Thyroid gland (tissue), 4 donors: ENCODE measurements around the gene TTLL8. TPM values are rescaled to one million over a fixed set of nuclear protein-coding genes. Genes with fewer than 3 reads are reported as not detected.

Source experiments
- DNase-seq, 2 donors: peaks; one replicate each; pipeline ENCODE4 v3.0.0-alpha.2; 2019
- H3K27ac ChIP-seq, 3 donors: fragments of 200-600 bp; sonication (generic); 1 replicate in 2 of 3; 2 replicates in 1 of 3; pipeline ENCODE4 v1.5.1; 2016 to 2019; ENCODE audit warnings: mild to moderate bottlenecking in 1 of 3, moderate library complexity in 1 of 3
- H3K27me3 ChIP-seq: fragments of 200-600 bp; sonication (generic); one replicate; pipeline ENCODE4 v1.5.1; 2019
- H3K36me3 ChIP-seq, 2 donors: fragments of 200-600 bp; sonication (generic); one replicate each; pipeline ENCODE4 v1.5.1; 2016 to 2019
- H3K4me1 ChIP-seq, 2 donors: fragments of 200-600 bp; sonication (generic); one replicate each; pipeline ENCODE4 v1.5.1; 2017 to 2019
- H3K4me3 ChIP-seq, 3 donors: fragments of 200-600 bp; sonication (generic); replicated peaks in 1 of 3; 1 replicate in 2 of 3; 2 replicates in 1 of 3; pipeline ENCODE4 v1.5.1; 2016; ENCODE audit warnings: mild to moderate bottlenecking in 1 of 3
- H3K9me3 ChIP-seq: fragments of 200-600 bp; sonication (generic); one replicate; pipeline ENCODE4 v1.5.1; 2017
- POLR2A ChIP-seq, 2 donors: fragments of 450-650 bp; IDR thresholded peaks; one replicate each; pipeline ENCODE4 v1.6.1; 2017; ENCODE audit warnings: antibody characterized with exemption in 2 of 2, mild to moderate bottlenecking in 2 of 2, moderate library complexity in 1 of 2
- WGBS, 2 donors: methylation state at CpG; one replicate each; pipeline ENCODE4 v1.1.5; 2017; 5-methylcytosine and 5-hydroxymethylcytosine counted together
- intact Hi-C: fragments of 100-400 bp; cut with DNase I; formaldehyde crosslinking; loops from one replicate; pipeline ENCODE4 v1.15.1; 2023
- total RNA-seq, 4 donors: library from RNA; depleted of rRNA; stranded (reverse); fragments of >200 nt; gene quantifications; one replicate each; pipeline ENCODE4 v1.2.3, GENCODE V29; 2016
- TF ChIP-seq, protein P1 (sequence below), 6 experiments: fragments of 200-600 bp in 3 of 6; fragments of 450-650 bp in 3 of 6; sonication (generic) in 3 of 6; IDR thresholded peaks; one replicate each; pipeline ENCODE4 v1.5.1; 2016 to 2019; ENCODE audit warnings: antibody characterized with exemption in 6 of 6, mild to moderate bottlenecking in 2 of 6, inconsistent platforms in 1 of 6, moderate library complexity in 1 of 6

Gene TTLL8
- total RNA-seq, 4 donors from 2014 or later: not detected

- Histone ChIP-seq H3K27me3 (peaks cover 2% of the 10 kb centered on the region), H3K4me3 (no peak overlapping the region), H3K36me3 (no peaks in the 10 kb centered on the region), H3K9me3 (no peaks in the 10 kb centered on the region), H3K27ac (no peak overlapping the region), H3K4me1 (peaks cover 0 to under 1% of the 10 kb centered on the region in 2 donors)
- intact Hi-C loops: no loop called here
- DNase-seq: no peak
- 73 to 75% methylated on average over 4 of the region's 4 CpGs for whole genome bisulfite sequencing, 2 donors
- no peak for TF ChIP-seq POLR2A (IDR thresholded peaks at IDR 0.05)
- TF ChIP-seq, protein P1, sequence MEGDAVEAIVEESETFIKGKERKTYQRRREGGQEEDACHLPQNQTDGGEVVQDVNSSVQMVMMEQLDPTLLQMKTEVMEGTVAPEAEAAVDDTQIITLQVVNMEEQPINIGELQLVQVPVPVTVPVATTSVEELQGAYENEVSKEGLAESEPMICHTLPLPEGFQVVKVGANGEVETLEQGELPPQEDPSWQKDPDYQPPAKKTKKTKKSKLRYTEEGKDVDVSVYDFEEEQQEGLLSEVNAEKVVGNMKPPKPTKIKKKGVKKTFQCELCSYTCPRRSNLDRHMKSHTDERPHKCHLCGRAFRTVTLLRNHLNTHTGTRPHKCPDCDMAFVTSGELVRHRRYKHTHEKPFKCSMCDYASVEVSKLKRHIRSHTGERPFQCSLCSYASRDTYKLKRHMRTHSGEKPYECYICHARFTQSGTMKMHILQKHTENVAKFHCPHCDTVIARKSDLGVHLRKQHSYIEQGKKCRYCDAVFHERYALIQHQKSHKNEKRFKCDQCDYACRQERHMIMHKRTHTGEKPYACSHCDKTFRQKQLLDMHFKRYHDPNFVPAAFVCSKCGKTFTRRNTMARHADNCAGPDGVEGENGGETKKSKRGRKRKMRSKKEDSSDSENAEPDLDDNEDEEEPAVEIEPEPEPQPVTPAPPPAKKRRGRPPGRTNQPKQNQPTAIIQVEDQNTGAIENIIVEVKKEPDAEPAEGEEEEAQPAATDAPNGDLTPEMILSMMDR (IDR thresholded peaks at IDR 0.05): no peak
Observed at GRCh38 chr22:50004918-50005317, 53.2 kb downstream of the TTLL8 start.

DNA sequence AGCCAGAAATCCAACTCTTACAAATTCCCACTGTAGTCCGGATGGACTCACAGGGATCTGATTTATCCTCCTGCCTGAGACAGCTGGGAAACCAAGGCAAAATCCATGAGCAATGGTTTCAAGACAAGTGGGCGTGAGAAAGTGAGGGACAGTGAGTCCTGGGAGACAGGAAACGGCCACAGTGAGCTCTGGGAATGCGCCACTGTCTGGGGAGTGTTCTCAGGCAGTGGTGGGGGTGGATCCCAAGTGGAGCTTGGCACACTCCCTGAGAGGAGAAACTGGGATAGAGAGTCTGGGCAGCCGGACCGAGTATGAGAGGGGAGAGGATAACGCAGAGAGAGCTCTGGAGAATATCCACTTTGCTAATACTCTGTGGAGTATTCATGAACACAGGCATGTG lies 55.3 kb downstream of the TTLL8 start:
- Histone ChIP-seq H3K27me3 (peaks cover 4% of the 10 kb centered on the region), H3K4me3 (no peak overlapping the region), H3K27ac (no peak overlapping the region), H3K9me3 (no peaks in the 10 kb centered on the region), H3K4me1 (peaks cover 0 to 4% of the 10 kb centered on the region in 2 donors), H3K36me3 (no peaks in the 10 kb centered on the region)
- 76 to 83% methylated on average over 7 of the region's 7 CpGs for WGBS, 2 donors
- no peak for DNase-seq
- intact Hi-C loops: no loop called here
- TF ChIP-seq, protein P1 (IDR thresholded peaks at IDR 0.05): no peak
- no peak for TF ChIP-seq POLR2A (IDR thresholded peaks at IDR 0.05)

- Histone ChIP-seq H3K9me3 (no peaks in the 10 kb centered on the region), H3K4me1 (peaks cover 0 to 4% of the 10 kb centered on the region in 2 donors), H3K27ac (no peak overlapping the region), H3K36me3 (no peaks in the 10 kb centered on the region), H3K27me3 (peaks cover 4% of the 10 kb centered on the region), H3K4me3 (no peak overlapping the region)
- WGBS, 2 donors: 85 to 93% methylated on average over 5 to 13 of the region's 16 CpGs
- TF ChIP-seq, protein P1 (IDR thresholded peaks at IDR 0.05): no peak
- DNase-seq: no peak
- intact Hi-C loops: no loop called here
Observed at GRCh38 chr22:50001388-50002231, 56.5 kb downstream of the TTLL8 start.

DNA sequence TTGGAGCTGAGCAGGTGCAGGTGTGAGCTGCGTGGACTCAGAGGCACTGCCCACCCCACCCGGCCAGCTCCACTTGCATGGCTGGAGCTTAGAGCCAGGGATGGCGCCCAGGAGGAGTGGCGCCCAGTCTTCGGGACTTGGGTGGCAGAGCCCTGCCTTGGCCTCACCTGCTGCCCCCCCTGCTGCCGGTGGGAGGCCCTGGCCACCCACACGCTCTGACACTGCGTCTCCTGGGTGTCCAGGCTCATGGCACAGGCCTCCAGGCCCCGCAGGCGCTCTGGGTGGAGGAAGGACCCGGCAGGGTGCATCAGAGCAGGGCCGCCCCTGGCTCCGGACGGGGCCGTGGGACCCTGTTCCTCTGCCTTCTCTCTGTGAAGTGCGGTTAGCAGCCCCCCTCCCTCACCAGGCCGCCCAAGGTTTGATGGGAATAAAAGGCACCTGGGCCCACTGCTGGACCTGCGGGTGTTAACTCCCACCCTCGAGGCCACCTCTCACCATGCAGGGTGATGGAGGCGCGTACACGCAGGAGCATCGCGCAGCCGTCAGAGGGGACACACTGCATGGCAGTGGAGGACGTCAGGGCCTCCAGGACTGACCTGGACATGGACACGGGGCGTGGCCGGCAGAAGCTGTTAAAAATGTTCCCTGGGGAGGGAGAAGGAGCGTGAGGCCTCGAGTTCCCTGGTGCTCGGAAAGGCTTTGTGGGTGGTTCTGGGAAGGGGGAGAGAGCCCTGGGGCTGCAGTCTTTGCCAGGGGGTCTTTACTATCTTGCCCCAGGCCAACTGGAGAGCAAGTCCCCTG lies 57.3 kb downstream of the TTLL8 start:
- no peak for DNase-seq
- intact Hi-C loops: no loop called here
- WGBS, 2 donors: 94 to 95% methylated on average over 17 to 18 of the region's 32 CpGs
- H3K4me1 ChIP-seq: peaks cover 0 to 4% of the 10 kb centered on the region in 2 donors
- H3K9me3 ChIP-seq: no peaks in the 10 kb centered on the region
- no peaks in the 10 kb centered on the region for H3K36me3 ChIP-seq
- TF ChIP-seq, protein P1 (IDR thresholded peaks at IDR 0.05): no peak
- TF ChIP-seq POLR2A (IDR thresholded peaks at IDR 0.05): no peak
- no peak overlapping the region for H3K4me3 ChIP-seq
- H3K27ac ChIP-seq: no peak overlapping the region
- H3K27me3 ChIP-seq: peaks cover 4% of the 10 kb centered on the region
